Measurements from ENCODE around the gene NLRP1. TPM values are rescaled to one million over a fixed set of nuclear protein-coding genes. Genes with fewer than 3 reads are reported as not detected.

Gene NLRP1
- total and polyA plus RNA-seq, 2 donors (not counting 3 experiments of a cell fraction or from before 2014, with no cell fraction given), result 43.8 to 53.9 TPM

GRCh38 chr17:5514976-5515375, 69.3 kb downstream of the NLRP1 start:
- POLR2A ChIA-PET, result no interaction called here
- Histone ChIP-seq H3K27me3 (ENCODE audit: control insufficient read depth in 2 of 2, insufficient read depth in 2 of 2, low read length in 2 of 2) (no peaks in the 10 kb centered on the region), H3K4me3 (replicated peaks in 1 of 3; ENCODE audit: insufficient read depth in 1 of 3, low read depth in 1 of 3, low read length in 3 of 3) (no peak overlapping the region), H3K27ac (ENCODE audit: insufficient read depth, low read depth, low read length) (no peak overlapping the region), H3K9me1 (replicated peaks; ENCODE audit: control insufficient read depth, extremely low read depth, insufficient read depth, low read length) (no peaks in the 10 kb centered on the region), H3K4me2 (ENCODE audit: insufficient read depth, low read length) (no peak overlapping the region), H3K9me3 (replicated peaks; ENCODE audit: control insufficient read depth, insufficient read depth, low read length) (no peaks in the 10 kb centered on the region), H3K9ac (replicated peaks; ENCODE audit: extremely low read depth, insufficient read depth, low read length) (no peak overlapping the region), H3K36me3 (ENCODE audit: control insufficient read depth in 2 of 2, extremely low read depth in 1 of 2, insufficient read depth in 2 of 2, low read length in 2 of 2) (peaks cover 2 to 13% of the 10 kb centered on the region in 2 experiments), H3K79me2 (ENCODE audit: control insufficient read depth, insufficient read depth, low read length) (no peaks in the 10 kb centered on the region), H3K4me1 (ENCODE audit: control insufficient read depth, extremely low read depth, insufficient read depth, low read length) (peaks cover 8% of the 10 kb centered on the region), H2AFZ (ENCODE audit: low read depth, low read length) (no peak overlapping the region), H4K20me1 (replicated peaks; ENCODE audit: control insufficient read depth, extremely low read depth, insufficient read depth, low read length) (no peaks in the 10 kb centered on the region)
- BruUV-seq (replicated peaks), result no TSS peak
- FAIRE-seq, result peak; percentile 4
- intact Hi-C loops (cut with micrococcal nuclease), result no loop called here
- no peak for DNase-seq (ENCODE audit: low read depth, low spot score)
- dilution Hi-C loops (cut with MboI; ENCODE audit: extremely low pct_ligation_motif_present, low sequenced_read_pairs), result no loop called here
- TF ChIP-seq FOS (IDR thresholded peaks at IDR 0.05; ENCODE audit: borderline replicate concordance, insufficient read depth, low read length) (no peak), POLR2A (IDR thresholded peaks at IDR 0.05; ENCODE audit: low read depth, low read length) (no peak), JUN (IDR thresholded peaks at IDR 0.05; ENCODE audit: borderline replicate concordance, insufficient read depth, insufficient read length, low read depth) (no peak), GATA2 (IDR thresholded peaks at IDR 0.05; ENCODE audit: insufficient read depth, insufficient read length, low read depth, low read length) (no peak), CTCF (IDR thresholded peaks at IDR 0.05; ENCODE audit: extremely low read depth in 1 of 2, insufficient read depth in 1 of 2, low read depth in 1 of 2, low read length in 2 of 2) (no peak), MYC (IDR thresholded peaks at IDR 0.05; ENCODE audit: low read depth, low read length) (no peak), POLR2AphosphoS5 (IDR thresholded peaks at IDR 0.05; ENCODE audit: insufficient read depth, low read depth, low read length) (no peak), EZH2 (IDR thresholded peaks at IDR 0.05; ENCODE audit: borderline replicate concordance, low read depth, low read length, severe bottlenecking) (no peak)
- TF ChIP-seq, protein P1, sequence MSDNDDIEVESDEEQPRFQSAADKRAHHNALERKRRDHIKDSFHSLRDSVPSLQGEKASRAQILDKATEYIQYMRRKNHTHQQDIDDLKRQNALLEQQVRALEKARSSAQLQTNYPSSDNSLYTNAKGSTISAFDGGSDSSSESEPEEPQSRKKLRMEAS (IDR thresholded peaks at IDR 0.05; ENCODE audit: insufficient read depth, insufficient read length), result no peak
- CTCF ChIA-PET, result no interaction called here

Measured in endothelial cell of umbilical vein (primary cell).